Muscle of back (tissue), 13 donors: ENCODE results near the gene MRGPRD. TPM values are rescaled to one million over a fixed set of nuclear protein-coding genes. Genes with fewer than 3 reads are reported as not detected.

Source experiments
- DNase-seq, 3 donors: peaks; one replicate each; pipeline versions ENCODE4 v3.0.0 to v3.0.0-alpha.2; 2013
- long read RNA-seq, 9 donors: transcript quantifications; one replicate each; lab custom pipeline, GENCODE V29; 2026
- polyA plus RNA-seq, 10 donors: library from polyadenylated mRNA; unstranded; fragments of 120-200 nt; gene quantifications; one replicate each; pipeline ENCODE4 v1.2.1, GENCODE V29; 2013; ENCODE audit not compliant: insufficient read length in 10 of 10

The MRGPRD gene, protein sequence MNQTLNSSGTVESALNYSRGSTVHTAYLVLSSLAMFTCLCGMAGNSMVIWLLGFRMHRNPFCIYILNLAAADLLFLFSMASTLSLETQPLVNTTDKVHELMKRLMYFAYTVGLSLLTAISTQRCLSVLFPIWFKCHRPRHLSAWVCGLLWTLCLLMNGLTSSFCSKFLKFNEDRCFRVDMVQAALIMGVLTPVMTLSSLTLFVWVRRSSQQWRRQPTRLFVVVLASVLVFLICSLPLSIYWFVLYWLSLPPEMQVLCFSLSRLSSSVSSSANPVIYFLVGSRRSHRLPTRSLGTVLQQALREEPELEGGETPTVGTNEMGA
- under 1 TPM in 2 of 10 donors, not detected in 8; 0.21 to 0.25 TPM for polyA plus RNA-seq
- long read RNA-seq, donor 1, result 0 reads
- long read RNA-seq, donor 2, result 0 reads
- long read RNA-seq, donor 3, result 0 reads
- long read RNA-seq, donor 4, result 0 reads
- long read RNA-seq, donor 5, result 0 reads
- long read RNA-seq, donor 6, result 0 reads
- long read RNA-seq, donor 7, result 0 reads
- long read RNA-seq, donor 8, result 0 reads
- long read RNA-seq, donor 9, result 0 reads

DNA sequence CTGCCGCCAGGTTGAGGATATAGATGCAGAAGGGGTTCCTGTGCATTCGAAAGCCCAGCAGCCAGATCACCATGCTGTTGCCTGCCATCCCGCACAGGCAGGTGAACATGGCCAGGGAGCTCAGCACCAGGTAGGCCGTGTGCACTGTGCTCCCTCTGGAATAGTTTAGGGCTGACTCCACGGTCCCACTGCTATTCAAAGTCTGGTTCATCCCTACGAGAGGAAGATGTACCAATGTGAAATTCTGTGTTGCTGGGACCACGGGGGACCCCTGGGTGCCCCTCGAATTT lies at the start of gene MRGPRD:
Gene MRGPRD, minus strand, starts transcription at position 211 of the 290 bp plus-strand sequence. Its CDS starts 0 bp downstream, at position 211.
- no peak for DNase-seq

- DNase-seq, result no peak
Observed at GRCh38 chr11:69030301-69030700, 49.5 kb upstream of the MRGPRD start.

GRCh38 chr11:69027704-69028372 lies 47.1 kb upstream of the MRGPRD start:
- no peak for DNase-seq

GRCh38 chr11:69024509-69024908 lies 43.7 kb upstream of the MRGPRD start:
- no peak for DNase-seq

DNA sequence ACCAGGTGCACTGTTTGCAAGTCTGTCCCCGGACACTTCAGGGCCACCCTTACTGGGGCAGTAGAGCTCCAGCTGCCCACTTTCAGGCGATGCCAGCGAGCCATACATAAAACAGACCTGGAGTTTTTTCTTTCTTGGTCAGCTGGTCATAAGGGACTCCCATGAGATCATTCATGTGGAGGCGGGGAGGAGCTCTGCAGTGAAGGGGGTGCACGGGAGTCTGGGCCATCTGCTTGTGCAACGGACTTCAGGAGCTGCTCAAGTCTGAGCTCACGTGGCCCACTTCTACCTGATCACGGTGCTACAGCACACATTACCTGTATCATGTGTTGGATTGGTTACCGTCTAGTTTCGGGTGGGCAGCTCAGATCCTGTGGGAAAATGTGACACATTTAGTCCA lies 41.5 kb upstream of the MRGPRD start:
- DNase-seq, result no peak

DNA sequence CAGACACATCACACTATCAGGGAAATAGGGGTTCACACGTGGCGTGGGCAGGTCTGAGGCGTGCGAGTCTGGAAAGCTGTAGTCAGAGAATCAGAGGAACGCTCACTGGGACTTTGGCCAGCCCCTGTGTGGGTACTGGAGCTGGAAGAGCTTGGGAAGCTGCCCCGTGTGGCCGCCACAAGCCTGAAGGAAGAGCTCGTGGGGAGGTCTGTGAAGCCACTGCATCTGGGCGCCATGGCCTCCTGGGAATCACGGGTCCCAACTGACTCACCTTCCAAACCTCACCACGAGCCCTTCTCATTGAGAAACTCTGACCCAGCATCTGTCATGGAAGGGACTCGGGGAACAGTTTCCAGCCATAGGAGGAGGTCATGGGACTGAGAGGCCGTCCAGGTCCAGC lies 38.1 kb upstream of the MRGPRD start:
- DNase-seq, result no peak

DNA sequence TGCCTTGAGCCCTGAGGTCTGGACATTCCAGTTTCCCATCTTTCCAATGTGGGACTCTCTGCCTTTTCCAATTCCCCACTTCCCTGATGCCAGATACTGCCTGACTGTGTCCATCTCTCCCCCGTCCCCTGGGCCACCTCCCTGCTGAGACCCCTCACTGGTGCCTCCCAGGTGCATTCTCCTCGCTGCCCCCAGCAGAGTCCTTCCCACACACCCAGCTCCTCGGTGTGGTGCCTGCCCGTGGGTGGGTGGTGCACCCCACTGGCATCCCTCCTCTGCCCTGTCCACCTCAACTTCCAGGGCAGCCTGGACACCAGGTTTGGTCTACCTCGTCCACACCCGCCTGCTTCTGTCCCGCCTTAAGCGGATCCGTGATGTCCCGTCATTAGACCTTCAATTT lies 37.2 kb upstream of the MRGPRD start:
- DNase-seq, result no peak

DNA sequence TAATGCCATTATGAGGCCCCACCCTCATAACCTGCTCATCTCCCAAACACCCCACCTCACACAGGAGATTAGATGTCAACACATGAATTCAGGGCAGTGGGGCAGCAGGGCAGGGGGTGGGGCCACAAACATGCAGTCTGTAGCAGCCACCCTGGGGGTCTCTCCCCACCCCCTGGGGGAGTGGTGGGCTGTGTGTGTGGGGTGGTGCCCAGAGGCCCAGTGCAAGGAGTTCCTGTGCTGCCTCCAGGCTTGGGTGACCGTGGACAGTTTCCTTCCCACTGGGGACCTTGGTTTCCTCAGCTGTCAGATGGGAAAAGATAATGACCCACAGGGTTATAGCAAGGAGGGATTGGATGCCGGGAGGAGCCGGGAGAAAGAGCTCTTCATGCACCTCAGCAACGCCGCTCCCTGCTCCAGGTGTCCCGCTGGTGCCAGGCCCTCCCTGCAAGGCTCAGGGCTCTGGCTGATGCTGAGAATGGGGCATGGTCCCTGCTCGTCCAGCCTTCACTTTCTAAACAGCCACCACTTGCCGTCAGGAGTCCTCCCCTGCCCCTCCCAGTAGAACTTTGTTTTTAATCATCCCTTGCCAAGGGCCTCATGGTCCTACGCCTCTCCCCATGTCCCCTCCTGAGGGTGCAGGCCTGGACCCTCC lies 34.2 kb upstream of the MRGPRD start:
- DNase-seq, result no peak

DNA sequence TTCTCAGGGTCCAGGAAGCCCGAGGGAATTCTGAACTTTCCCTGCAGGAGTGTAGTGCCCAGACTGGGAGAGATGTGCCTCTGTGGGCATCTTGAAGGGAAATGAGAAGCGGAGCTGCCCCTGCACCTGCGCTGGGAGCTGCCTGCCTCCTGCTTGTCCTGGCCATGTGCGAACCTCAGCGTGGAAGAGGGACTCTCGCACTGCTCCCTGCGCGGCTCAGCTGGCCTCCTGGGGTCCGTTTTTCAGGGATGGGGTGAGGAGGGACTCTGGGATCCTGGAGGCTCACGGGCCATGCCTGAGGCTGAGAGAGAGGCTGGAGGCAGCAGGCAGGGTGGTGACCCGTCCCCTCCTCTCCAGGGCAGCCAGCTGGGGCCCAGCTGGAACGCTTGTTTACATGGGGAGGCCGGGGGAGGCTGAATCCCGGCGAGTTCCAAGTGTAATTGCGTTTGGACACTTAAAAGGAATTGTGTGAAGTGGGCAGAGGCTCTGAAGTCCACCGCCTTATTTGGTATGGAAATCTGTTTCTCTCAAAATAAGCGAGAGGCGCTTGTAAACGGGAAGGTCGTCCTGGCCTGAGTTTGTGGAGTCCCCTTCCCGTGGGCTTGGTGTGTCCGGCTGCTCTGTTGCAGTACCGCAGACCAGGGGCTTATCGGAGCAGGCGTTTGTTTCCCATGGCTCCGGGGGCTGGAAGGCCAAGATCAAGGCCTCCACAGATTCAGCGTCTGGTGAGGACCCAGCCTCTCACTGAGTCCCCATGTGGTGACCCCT lies 33.5 kb upstream of the MRGPRD start:
- DNase-seq, result peak in 2 of 3 donors; percentile 55 to 81

DNA sequence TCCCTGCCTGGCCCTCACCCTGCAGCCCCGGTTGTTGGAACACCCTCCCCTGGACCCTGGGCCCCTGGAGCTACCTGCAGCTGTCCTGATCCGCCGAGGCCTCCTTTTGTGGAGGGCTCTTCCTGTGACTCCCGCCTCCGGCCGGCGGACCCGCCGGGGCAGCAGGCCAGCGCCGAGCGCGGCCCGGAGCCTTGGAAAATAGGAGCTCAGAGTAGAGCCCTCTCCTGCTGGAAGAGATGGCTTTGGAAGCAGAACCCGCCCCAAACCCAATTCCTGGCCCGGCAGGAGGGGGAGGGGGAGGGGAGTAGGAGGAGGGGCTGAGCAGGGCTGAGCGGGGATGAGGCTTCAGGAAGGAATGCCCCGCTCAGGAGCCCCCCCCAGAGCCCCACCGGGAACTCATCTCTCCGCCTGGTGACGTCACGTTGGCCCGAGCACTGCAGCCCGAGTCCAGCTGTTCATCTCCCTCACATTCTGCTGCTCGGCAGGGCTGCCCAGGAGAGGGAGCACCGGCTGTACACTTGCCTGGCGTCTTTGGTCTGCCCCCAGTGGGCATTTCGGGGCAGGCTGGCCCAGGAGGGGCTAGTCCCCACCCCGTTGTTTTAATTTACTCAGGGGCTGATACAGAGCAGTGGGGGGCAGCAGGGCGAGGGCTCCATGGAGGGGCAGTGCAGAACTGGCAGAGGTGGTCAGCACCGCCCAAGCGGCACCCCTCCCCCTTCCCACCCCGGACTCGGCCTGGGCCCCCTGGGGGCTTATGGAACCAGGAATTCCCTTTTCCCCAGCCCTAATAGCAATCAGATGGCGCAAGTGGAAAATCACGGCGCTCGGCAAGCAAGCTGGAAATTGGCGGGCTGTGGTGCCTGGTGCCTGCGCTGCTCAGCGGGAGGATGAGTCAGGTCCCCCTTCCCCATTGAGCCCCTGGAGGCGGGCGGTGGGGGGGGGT lies 32.5 kb upstream of the MRGPRD start, which contains the start of gene MRGPRF:
Gene MRGPRF, minus strand, starts transcription at position 238 of the 943 bp plus-strand sequence. CDS start 3,345 bp downstream, outside the sequence.
- DNase-seq, result peak; percentile 91 to 97 (median 94)

DNA sequence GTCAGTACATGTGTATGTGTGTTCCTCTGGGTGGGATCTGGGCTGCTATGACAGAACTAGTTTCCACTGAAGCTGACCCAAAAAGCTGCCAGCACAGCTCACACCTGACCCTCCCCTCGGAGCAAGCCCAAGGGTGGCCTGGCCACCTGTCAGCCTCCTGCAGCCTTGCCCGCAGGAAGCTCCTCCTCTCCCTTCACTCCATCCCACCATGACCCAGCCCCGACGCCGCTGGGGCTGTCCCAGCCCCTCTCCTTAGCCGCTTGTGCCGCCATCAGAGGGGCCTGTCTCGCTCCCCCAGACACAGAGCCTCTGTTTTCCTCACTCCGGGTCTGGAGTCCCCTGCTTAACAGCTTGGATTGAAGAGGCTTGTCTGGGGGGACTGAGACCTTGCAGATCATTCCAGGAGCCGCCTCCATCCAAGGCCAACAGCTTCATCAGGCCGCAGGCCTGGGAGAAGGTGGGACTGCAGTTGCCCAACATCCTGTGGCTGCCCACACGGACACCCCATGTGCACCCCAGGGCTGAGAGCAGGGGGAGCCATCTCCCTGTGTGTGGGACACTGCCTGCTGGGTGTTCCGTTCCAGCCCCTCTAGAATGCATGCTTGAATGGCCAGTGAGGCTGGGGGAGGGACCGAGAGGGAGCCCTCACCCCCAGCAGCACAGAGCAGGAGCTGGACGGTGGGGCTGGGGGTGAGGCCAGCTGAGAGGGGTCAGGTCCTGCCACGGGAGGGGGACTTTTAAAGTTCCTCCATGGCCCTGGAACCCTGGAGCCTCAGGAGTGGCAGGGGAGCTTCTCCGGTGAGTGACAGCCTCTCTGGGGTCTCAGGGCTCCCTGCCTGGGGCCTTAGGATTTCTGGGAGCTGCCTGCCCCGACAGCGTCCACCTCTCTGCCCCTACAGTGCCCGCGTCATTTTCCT lies 31.6 kb upstream of the MRGPRD start:
- peak in 2 of 3 donors; percentile 27 to 73 for DNase-seq

DNA sequence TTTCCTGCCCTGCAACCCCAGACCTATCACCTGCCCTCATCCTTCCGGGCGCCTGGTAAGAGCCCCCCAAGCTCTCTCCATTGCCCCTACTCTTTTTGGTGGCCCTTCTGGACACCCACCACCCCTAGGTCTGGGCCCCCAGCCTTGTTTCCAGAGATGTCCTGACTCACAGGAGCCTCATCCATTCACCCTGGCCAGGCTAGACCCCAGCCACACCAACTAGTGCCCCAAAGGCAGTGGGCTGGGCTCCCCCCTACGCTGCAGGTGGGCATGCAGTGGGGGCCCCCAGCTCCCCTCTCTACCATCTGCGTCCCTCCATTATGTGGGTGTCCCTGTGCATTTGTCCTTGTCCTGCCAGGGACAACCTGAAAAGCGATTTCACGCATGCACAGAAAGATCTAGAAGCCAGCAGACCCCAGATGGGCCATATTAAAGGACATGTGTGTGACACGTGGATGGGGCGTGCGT lies 30.9 kb upstream of the MRGPRD start:
- DNase-seq, result no peak

- DNase-seq, result peak; percentile 82 to 90 (median 83)
Observed at GRCh38 chr11:69010964-69011623, 30.3 kb upstream of the MRGPRD start.

DNA sequence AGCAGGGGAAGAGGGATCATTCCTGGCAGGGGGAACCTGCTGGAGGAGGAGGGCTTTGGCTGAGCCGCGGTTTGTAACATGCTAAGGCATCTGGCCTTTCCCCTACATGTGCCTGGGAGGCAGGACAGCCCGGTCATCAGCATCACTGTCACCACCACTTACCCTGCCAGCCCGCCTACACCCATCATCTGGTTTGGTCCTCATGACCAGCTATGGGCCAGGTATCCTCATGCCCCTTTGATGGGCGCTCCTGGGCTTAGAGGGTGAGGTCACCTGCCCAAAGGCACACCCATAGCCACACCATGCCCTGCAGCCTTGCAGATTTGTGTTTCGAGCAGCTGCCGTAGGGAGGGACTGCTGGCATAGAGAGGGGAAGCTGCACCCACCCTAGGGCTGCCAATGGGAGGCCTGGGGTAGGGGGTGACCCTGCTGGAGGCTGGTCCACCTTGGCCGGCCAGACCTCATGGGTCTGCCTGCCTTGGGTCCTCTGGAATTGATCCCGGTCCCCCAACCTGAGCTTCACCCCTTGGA lies 29.6 kb upstream of the MRGPRD start:
- no peak for DNase-seq

- no peak for DNase-seq
Observed at GRCh38 chr11:69009441-69010211, 28.8 kb upstream of the MRGPRD start.

DNA sequence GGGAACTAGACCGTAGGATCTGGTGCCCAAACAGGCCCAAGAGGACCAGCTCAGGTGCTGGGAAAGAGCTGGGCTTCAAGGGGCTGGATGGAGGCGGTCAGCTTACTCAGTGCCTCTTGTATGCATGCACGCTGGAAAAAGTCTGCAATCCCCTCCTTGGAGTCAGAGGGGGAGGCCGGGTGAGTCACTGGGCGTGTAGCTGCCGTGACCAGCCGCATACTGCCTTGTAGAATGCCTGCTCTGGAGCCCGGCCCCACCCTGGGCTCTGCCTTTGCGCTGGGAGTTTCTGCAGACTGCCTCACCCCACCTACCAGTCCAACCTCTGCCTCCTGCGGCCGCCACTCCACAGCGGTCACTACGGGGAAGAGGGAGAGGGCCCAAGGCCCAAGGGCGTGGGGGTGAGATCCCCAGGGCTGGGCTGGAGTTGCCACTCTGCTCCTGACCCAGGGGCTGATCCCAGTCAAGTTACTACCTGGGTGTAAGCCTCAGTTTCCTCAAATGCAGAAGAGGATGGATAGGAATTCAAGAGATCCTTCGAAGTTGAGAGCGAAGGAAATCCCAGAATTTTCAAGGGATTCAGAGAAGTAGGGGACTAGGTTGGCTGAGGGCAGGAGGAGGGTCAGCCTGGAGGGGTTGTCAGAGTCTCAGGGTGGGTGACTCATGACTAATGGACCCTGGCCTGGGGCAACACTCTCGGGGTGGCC lies 28.1 kb upstream of the MRGPRD start:
- DNase-seq, result peak; percentile 62 to 88 (median 85)

GRCh38 chr11:69007975-69008381 lies 27.2 kb upstream of the MRGPRD start:
- DNase-seq, result peak in 1 of 3 donors; percentile 49
